Measurements from ENCODE around the gene KLRG1. TPM values are rescaled to one million over a fixed set of nuclear protein-coding genes. Genes with fewer than 3 reads are reported as not detected.

KLRG1 gene
- total and polyA plus RNA-seq, 2 of the 8 experiments (the other 6 are each of a cell fraction or from before 2014, with no cell fraction given), result 7.9 to 12.8 TPM

DNA sequence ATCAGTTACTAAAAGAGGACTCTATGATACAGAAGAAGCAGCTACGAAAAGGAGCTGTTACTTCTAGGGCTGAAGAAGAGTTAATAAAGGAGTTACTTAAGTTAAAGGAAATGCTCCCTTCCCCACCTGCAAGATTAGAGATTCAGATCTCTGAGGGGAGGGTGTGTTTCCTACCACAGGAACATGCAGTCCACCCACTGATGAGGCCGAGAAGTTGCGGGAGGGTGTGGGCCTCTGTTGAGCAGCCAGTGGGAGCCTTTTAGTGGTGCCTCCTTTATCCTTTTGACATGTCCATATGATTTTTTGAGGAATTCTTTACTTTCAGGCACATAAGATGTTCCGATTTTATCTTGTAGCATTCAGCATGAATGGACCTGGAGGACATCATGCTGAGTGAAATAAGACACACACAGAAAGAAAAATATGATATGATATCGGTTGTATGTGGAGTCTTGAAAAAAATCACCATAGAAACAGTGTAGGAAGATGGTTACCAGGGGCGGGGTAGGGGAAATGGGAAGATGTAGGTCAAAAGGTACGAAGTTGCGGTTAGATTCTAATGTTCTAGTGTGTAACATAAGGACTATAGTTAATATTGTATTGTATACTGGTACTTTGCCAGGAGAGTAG is 35.5 kb upstream of the KLRG1 start:
- H3K27ac ChIP-seq (ENCODE audit: low read depth, low read length), result no peak overlapping the region
- no peak overlapping the region for H2AFZ ChIP-seq (ENCODE audit: low read length)
- WGBS, 2 experiments (ENCODE audit: extremely low coverage in 1 of 2, insufficient coverage in 1 of 2, insufficient read length in 1 of 2, insufficient replicate concordance in 2 of 2, low coverage in 1 of 2, low lambda C conversion rate in 2 of 2, missing lambda C conversion rate in 1 of 2), result 93% methylated on average over 8 of the region's 8 CpGs; no CpG with 5 or more reads in 1 of the 2 experiments
- no peak overlapping the region for H3K18ac ChIP-seq (ENCODE audit: extremely low read depth, low read length)
- H2AK5ac ChIP-seq (ENCODE audit: low read depth, low read length), result no peak overlapping the region
- no peak overlapping the region for H3K56ac ChIP-seq (replicated peaks; ENCODE audit: insufficient read length, low read depth, low read length)
- H3K4me2 ChIP-seq (ENCODE audit: insufficient read depth in 1 of 2, low read depth in 2 of 2, low read length in 2 of 2), result no peak overlapping the region
- H3K9ac ChIP-seq (replicated peaks in 1 of 4; ENCODE audit: extremely low read depth in 1 of 4, low read depth in 3 of 4, low read length in 3 of 4), result no peak overlapping the region
- H3K14ac ChIP-seq (ENCODE audit: insufficient read length), result no peak overlapping the region
- peaks cover 2 to 14% of the 10 kb centered on the region in 2 experiments for H3K79me2 ChIP-seq (ENCODE audit: control insufficient read depth in 1 of 2, insufficient read depth in 2 of 2, low read length in 2 of 2)
- H2BK12ac ChIP-seq (ENCODE audit: low read depth, low read length), result no peak overlapping the region
- no peak overlapping the region for H4K8ac ChIP-seq (ENCODE audit: extremely low read depth, insufficient read depth, low read length)
- no peak overlapping the region for H2BK15ac ChIP-seq (ENCODE audit: low read length)
- H3K4me3 ChIP-seq (ENCODE audit: extremely low read depth in 1 of 4, insufficient read depth in 2 of 4, low read depth in 3 of 4, low read length in 4 of 4), result no peak overlapping the region
- H3K4me1 ChIP-seq (replicated peaks in 1 of 4; ENCODE audit: control insufficient read depth in 3 of 4, insufficient read depth in 4 of 4, low read length in 3 of 4), result peaks cover 0 to 3% (median 0%) of the 10 kb centered on the region in 4 experiments; a peak in 1 of 7 replicates
- TF ChIP-seq FOSL1 (IDR thresholded peaks at IDR 0.05; ENCODE audit: insufficient read depth, low read depth, low read length) (no peak), BRCA1 (IDR thresholded peaks at IDR 0.05; ENCODE audit: low read depth, low read length) (no peak)
- no peak overlapping the region for H2BK20ac ChIP-seq (ENCODE audit: low read length)
- 0 out of 2 replicates have a peak, but pooled peaks cover 2% of the 10 kb centered on the region for H3K79me1 ChIP-seq (ENCODE audit: low read depth, low read length)
- H3K36me3 ChIP-seq (ENCODE audit: control insufficient read depth in 2 of 4, insufficient read depth in 4 of 4, low read length in 3 of 4), result no peaks in the 10 kb centered on the region; a peak in 1 of 8 replicates
- no peak overlapping the region for H4K91ac ChIP-seq (replicated peaks; ENCODE audit: insufficient read length, low read length)
- no peaks in the 10 kb centered on the region for H3K23me2 ChIP-seq (ENCODE audit: low read depth, low read length)
- no peaks in the 10 kb centered on the region for H3K9me3 ChIP-seq (ENCODE audit: insufficient read depth in 2 of 2, low read depth in 1 of 2, low read length in 1 of 2)
- CTCF ChIA-PET (ENCODE audit: partially characterized antibody), result interaction anchor here (1.0 to 12.2 kb wide), 2 partner anchors 81 to 96 kb away, joined by 4 to 119 read pairs; no protein-coding TSS in a partner anchor
- H3K27me3 ChIP-seq (replicated peaks in 1 of 4; ENCODE audit: control insufficient read depth in 3 of 4, extremely low read depth in 1 of 4, insufficient read depth in 3 of 4, low read length in 3 of 4), result no peaks in the 10 kb centered on the region
- H4K5ac ChIP-seq (ENCODE audit: insufficient read length, low read depth, low read length), result no peak overlapping the region
- H2BK5ac ChIP-seq (ENCODE audit: low read depth, low read length), result no peak overlapping the region
- H3K4ac ChIP-seq (replicated peaks; ENCODE audit: insufficient read length, low read depth, low read length), result no peak overlapping the region
- POLR2A ChIA-PET (ENCODE audit: partially characterized antibody), result interaction anchor here (0.6 kb wide), 1 partner anchor 11 kb away, joined by 3 read pairs; no protein-coding TSS in a partner anchor
- no peaks in the 10 kb centered on the region for H4K20me1 ChIP-seq (replicated peaks in 1 of 2; ENCODE audit: control insufficient read depth in 1 of 2, insufficient read depth in 2 of 2, low read length in 2 of 2)
- no peak overlapping the region for H2BK120ac ChIP-seq (replicated peaks; ENCODE audit: low read depth, low read length)
- DNase-seq (ENCODE audit: low read depth in 1 of 2, low spot score in 2 of 2) (no peak), FAIRE-seq (no peak)
- no peak overlapping the region for H3K23ac ChIP-seq (ENCODE audit: insufficient read length)

Measured in H1 (cell line).